ENCODE measurements around the gene TCEAL8.
"Not testable (repeated sequence)": the region's sequence is repeated elsewhere in the genome, so short reads cannot be mapped to it uniquely, and the experiment has no call there.

TCEAL8 gene, protein sequence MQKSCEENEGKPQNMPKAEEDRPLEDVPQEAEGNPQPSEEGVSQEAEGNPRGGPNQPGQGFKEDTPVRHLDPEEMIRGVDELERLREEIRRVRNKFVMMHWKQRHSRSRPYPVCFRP

DNA sequence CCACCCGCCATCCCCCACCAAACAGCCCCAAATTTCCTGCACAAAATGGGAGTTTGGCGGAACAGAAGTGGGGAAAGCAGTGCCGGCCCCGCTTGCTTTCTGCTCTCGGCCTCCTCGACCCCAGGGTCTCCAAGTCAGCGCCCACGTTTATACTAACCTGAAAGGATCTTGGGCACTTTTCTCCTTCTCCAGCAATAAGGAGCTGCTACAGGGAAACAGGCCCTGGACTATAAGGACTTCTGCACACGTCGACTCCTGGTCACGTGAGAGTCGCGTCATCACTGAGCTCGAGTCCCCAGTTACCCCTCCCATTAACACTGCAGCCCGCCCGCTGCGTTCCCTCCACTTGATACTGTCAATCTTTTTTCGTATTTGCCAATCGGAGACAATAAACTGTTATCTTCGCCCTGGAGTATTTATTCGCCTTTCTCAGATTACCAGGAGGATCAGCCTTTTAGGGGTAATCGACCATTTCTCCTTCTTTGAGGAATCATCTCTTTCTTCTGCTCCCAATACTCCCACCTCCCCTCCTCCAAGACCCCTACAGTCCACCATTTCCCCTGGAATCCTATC is at the start of gene TCEAL8:
Gene TCEAL8 (minus strand): TSS at position 235 of the 573 bp plus-strand sequence. CDS start 1,176 bp downstream, outside the sequence.
- peak; percentile 20 for DNase-seq (ENCODE audit: low read depth)

DNA sequence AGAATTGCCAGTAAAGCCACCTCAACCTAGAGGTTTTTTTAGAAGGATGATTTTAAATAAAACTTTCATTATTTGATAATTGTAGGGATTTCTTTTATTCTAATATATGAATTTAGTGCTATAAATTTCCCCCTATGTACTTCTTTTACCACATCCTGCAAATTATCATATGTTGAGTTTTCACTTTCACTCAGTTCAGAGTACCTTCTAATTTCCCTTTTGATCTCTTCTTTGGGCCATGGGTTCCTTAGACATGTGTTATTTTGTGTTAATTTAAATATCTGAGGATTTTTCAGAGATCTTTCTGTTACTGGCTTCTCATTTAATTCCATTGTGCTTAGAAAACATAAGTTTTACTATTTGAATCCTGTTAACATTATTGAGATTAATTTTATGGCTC is 49.8 kb upstream of the TCEAL8 start:
- DNase-seq (ENCODE audit: low read depth) = no peak

- no peak for DNase-seq (ENCODE audit: low read depth)
Measured at GRCh38 chrX:103293118-103293517, 38.2 kb upstream of the TCEAL8 start.

GRCh38 chrX:103279624-103280023 is 24.7 kb upstream of the TCEAL8 start:
- no peak for DNase-seq (ENCODE audit: low read depth)

DNA sequence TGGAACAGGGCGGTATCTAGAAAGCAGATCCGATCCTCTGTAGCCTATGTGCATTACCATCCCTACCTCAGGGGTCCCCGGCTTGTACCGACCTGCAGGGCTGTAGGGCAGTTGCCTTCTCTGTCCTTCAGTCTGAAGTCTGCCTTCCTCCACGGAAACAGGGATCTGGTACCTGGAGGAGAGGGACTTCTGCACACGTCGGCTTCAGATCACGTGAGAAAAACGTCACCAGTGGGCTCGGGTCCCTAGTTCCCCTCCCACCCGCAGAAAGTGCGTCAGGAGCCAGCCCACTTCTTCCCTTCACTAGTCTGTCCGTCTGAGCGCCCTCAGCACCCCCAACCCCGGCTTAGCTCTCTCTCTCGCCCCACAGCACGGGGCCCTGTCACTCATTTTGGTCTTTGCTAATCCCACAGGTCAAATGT is 21.6 kb upstream of the TCEAL8 start, which contains the start of gene TCEAL5:
Gene TCEAL5 (minus strand): TSS at position 170 of the 422 bp plus-strand sequence. CDS start 2,187 bp downstream, outside the sequence.
- no peak for DNase-seq (ENCODE audit: low read depth)

- no peak for DNase-seq (ENCODE audit: low read depth)
Measured at GRCh38 chrX:103275947-103276567, 21.1 kb upstream of the TCEAL8 start.

- no peak for DNase-seq (ENCODE audit: low read depth)
Measured at GRCh38 chrX:103274284-103274683, 19.3 kb upstream of the TCEAL8 start.

GRCh38 chrX:103258275-103258674 is 3.3 kb upstream of the TCEAL8 start:
- DNase-seq (ENCODE audit: low read depth) = no peak

DNA sequence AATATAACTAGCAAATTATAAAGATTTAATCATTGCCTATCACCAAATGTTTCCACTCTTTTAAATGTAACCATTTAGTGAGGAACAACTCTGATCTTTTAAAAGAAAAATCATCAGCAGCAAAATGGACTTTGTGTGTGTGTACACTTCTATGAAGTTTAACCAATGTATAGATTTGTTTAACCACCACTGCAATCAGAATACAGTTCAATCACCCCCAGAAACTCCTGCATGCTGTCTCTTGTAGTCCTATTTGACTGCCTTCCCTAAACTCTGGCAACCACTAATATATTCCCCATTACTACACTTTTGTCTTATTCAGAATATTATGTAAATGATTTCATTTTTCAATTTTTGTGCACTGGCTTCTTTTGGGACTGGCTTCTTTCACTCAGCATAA is 1.7 kb upstream of the TCEAL8 start:
- no peak for DNase-seq (ENCODE audit: low read depth)

GRCh38 chrX:103254171-103254824 is 657 bp downstream of the TCEAL8 start:
- no peak for DNase-seq (ENCODE audit: low read depth)

GRCh38 chrX:103253608-103254007 is 1.3 kb downstream of the TCEAL8 start:
- DNase-seq (ENCODE audit: low read depth) = no peak

- no peak for DNase-seq (ENCODE audit: low read depth)
Measured at GRCh38 chrX:103250977-103251376, 4.0 kb downstream of the TCEAL8 start.

DNA sequence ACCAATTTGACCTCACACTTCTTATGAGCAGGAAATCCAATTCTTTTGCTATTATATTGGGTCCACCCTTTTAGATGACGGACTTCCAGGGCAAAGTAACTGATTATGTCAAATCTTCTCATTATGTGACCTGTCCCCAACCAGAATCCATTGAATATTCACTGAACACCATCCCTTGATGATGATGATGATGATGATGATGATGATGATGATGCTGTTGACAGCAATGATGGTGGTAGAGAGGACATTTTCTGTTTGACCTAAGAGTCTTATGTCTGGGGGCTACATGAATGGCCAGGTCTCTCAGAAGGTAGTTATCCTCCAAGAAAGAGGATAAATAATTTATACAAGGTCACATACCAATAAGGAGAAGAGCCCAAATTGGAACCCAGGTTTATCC is 5.2 kb downstream of the TCEAL8 start:
- no peak for DNase-seq (ENCODE audit: low read depth)

DNA sequence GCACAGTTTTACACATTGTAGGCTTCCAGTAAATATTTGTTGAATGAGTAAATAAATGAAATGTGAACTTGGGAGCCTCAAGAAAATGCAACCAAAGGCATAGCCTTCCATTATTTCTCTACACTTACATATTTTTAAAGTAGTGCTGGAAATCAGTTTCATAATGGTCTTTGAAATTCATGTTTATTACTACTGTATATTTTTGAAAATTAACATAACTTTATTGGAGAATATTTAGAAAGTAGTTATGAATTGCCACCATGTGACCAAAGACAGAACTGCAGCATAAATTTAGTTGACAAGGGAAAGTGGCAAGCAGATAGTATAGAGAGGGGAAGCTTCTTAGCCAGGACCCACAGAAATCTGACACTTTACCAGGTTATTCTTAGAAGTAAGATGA is 6.4 kb downstream of the TCEAL8 start:
- no peak for DNase-seq (ENCODE audit: low read depth)

DNA sequence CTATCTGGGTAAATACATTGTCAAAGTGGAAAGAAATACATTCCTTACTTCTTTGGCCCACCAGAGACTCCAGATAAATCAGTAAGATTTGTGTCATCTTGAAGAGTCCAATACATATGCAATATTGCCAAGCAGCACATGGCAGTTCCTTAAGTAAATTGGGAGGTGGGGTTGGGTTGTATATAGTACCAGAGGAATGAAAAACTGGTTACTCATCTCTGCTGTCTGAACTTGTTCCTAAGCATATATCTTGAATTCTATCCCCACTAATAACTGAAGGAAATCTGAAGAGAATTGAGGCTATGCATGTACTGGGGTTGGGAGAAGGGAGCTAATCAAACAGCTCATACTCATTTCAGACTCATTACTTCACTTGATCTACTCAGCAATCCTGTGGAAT is 14.8 kb downstream of the TCEAL8 start:
- DNase-seq (ENCODE audit: low read depth) = no peak

DNA sequence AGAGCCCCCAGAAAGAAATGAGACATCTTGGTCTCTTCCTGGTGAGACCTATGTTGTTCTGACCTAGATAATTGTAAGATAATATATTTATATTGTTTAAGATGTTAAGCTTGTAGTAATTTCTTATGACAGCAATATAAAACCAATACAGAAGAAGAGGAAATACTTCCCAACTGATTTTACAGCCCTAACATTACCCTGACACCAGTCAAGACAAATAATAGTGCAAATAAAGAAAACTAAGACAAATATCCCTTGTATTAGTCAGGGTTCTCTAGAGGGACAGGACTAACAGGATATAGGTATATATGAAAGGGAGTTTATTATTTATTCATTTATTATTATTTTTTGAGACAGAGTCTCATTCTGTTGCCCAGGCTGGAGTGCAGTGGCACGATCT is 18.7 kb downstream of the TCEAL8 start:
- DNase-seq (ENCODE audit: low read depth) = no peak

DNA sequence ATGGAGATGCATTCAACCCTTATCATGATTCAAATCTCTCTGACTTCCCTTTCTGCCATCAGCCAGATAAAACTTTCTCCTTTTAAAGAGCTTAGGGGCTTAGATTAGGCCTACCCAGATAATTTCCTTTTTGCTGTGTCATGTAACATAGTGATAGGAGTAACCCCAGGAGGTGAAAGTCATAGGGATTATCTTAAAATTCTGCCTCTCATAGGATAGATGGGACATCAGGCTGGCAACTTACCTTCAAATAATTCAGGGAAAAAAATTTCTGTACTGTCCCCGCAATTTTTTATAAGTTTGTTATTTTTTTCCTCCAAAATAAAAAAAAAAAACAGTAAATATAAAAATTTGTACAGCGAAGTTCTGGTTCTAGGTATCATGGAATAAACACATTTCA is 19.3 kb downstream of the TCEAL8 start:
- not testable (repeated sequence) for DNase-seq (ENCODE audit: low read depth)

GRCh38 chrX:103234869-103235268 is 20.1 kb downstream of the TCEAL8 start:
- no peak for DNase-seq (ENCODE audit: low read depth)

DNA sequence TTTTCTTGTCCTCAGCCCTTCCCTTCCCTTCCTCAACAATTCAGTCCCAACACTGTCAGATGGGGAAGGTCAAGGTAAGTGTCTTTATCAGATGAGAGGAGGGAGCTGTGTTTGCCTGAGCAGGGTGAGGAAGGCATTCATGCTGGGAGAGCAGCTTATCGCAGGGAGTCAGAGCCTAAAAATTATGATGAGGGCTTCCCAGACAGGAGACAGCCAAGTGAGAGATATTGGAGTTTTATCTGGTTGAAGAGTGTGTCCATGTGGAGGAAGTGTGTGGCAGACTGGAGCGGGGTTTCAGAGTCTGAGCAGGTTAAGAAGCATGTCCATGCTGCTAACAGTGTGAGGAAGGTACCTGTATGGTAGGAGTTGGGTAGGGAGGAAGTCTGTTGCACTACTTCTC is 21.7 kb downstream of the TCEAL8 start:
- DNase-seq (ENCODE audit: low read depth) = no peak

- DNase-seq (ENCODE audit: low read depth) = not testable (repeated sequence)
Measured at GRCh38 chrX:103225918-103226317, 29.0 kb downstream of the TCEAL8 start.

DNA sequence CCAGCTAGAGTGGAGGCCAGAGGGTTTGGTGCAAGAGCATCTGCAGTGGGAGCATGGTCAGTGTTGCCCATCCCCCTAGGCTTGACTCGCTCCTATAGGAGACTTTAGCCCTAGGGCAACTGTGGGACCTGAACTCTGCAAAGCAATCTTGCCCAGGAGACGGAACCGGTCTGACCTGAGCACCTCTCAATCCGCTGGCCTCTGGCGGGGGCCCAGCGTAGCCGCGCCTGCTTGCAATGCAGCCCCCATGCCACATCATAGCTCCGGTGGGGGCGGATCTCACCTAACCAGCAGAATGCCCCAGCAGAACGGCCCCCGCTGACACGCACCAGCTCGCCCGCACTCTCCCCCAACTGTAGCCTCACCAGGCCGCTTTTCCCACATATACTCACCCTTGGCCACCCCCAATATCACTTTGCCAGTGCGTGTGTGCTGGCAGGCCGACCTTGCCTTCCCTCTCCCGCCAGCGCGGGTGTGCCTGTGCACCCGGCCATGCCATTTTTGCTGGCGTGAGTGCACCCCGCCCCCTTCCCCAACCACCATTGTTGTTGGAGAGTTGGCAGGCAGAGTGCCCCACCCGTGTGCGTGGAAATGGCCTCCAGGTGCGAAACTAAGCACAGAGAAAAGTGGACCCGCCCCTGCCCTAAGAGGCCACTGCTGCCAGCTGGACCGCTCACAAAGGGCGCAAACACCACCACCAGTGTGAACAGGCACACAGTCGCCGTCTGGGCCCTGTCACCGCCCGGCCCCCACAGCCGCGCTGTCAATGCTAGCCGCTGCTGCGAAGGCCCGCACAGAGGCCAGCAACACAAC is 34.2 kb downstream of the TCEAL8 start:
- DNase-seq (ENCODE audit: low read depth) = no peak

GRCh38 chrX:103215425-103215991 is 39.4 kb downstream of the TCEAL8 start:
- peak; percentile 10 for DNase-seq (ENCODE audit: low read depth)
